ENCODE measurements around the gene MPZL1.
A peak's percentile ranks its signal among the peaks of the same experiment; 100 is the strongest.
"Not testable (repeated sequence)": the region's sequence is repeated elsewhere in the genome, so short reads cannot be mapped to it uniquely, and the experiment has no call there.

The MPZL1 gene

GRCh38 chr1:167819849-167820683 is 98.3 kb downstream of the MPZL1 start:
- peak; percentile 46 for DNase-seq

GRCh38 chr1:167820684-167821355 is 99.0 kb downstream of the MPZL1 start:
- no peak for DNase-seq

- DNase-seq: no peak
These were observed 99.5 kb downstream of the MPZL1 start for GRCh38 chr1:167821356-167821685.

GRCh38 chr1:167821969-167822685 is 100.3 kb downstream of the MPZL1 start:
- DNase-seq: no peak

- DNase-seq: no peak
These were observed 102.5 kb downstream of the MPZL1 start for GRCh38 chr1:167824163-167824794.

GRCh38 chr1:167825419-167826079 is 103.8 kb downstream of the MPZL1 start:
- no peak for DNase-seq

GRCh38 chr1:167826127-167826526 is 104.3 kb downstream of the MPZL1 start:
- DNase-seq: no peak

- no peak for DNase-seq
These were observed 108.1 kb downstream of the MPZL1 start for GRCh38 chr1:167829868-167830267.

GRCh38 chr1:167830668-167831067 is 108.9 kb downstream of the MPZL1 start:
- not testable (repeated sequence) for DNase-seq

GRCh38 chr1:167832693-167833092 is 110.9 kb downstream of the MPZL1 start:
- DNase-seq: no peak

- DNase-seq: no peak
These were observed 112.1 kb downstream of the MPZL1 start for GRCh38 chr1:167833904-167834303.

GRCh38 chr1:167836197-167836596 is 114.4 kb downstream of the MPZL1 start:
- DNase-seq: no peak

- DNase-seq: no peak
These were observed 115.5 kb downstream of the MPZL1 start for GRCh38 chr1:167837326-167837725.

GRCh38 chr1:167839009-167839408 is 117.2 kb downstream of the MPZL1 start:
- DNase-seq: no peak

Data from stimulated activated CD8-positive, alpha-beta memory T cell treated with anti-CD3 and anti-CD28 coated beads, Interleukin-4, amount 100 ng/mL, for 48 hours (primary cell).